H9 (cell line): Measurements from ENCODE around the gene TMEM132D. TPM values are rescaled to one million over a fixed set of nuclear protein-coding genes. Genes with fewer than 3 reads are reported as not detected.

Experiments
- DNase-seq: peaks from one replicate; pipeline ENCODE4 v3.0.0-alpha.2; 2017
- H2AFZ ChIP-seq: one replicate; pipeline ENCODE4 v1.6.1; 2013; ENCODE audit warnings: mild to moderate bottlenecking, low read length, control low read depth, moderate library complexity
- H2AK5ac ChIP-seq: 2 replicates; pipeline ENCODE4 v1.6.1; 2013; ENCODE audit warnings: low read length, control low read depth, mixed read lengths; ENCODE audit not compliant: insufficient read length
- H2BK120ac ChIP-seq: one replicate; pipeline ENCODE4 v1.6.1; 2013; ENCODE audit warnings: low read depth, mild to moderate bottlenecking, low read length, control low read depth, inconsistent platforms; ENCODE audit not compliant: poor library complexity, severe bottlenecking
- H2BK12ac ChIP-seq: 2 replicates; pipeline ENCODE4 v1.6.1; 2013; ENCODE audit warnings: low read length, control low read depth, mixed read lengths, low read depth; ENCODE audit not compliant: insufficient read length
- H2BK15ac ChIP-seq: 2 replicates; pipeline ENCODE4 v1.6.1; 2013; ENCODE audit warnings: low read depth, low read length, control low read depth
- H2BK20ac ChIP-seq: one replicate; pipeline ENCODE4 v1.6.1; 2013; ENCODE audit warnings: low read depth, mild to moderate bottlenecking, low read length, control low read depth, inconsistent platforms; ENCODE audit not compliant: poor library complexity, severe bottlenecking
- H2BK5ac ChIP-seq: 2 replicates; pipeline ENCODE4 v1.6.1; 2013; ENCODE audit warnings: low read length, control low read depth, mixed read lengths; ENCODE audit not compliant: insufficient read length
- H3K14ac ChIP-seq: 2 replicates; pipeline ENCODE4 v1.6.1; 2013; ENCODE audit warnings: low read length, control low read depth; ENCODE audit not compliant: insufficient read depth
- H3K18ac ChIP-seq: 2 replicates; pipeline ENCODE4 v1.6.1; 2013; ENCODE audit warnings: low read depth, mild to moderate bottlenecking, mixed read lengths, low read length, control low read depth; ENCODE audit not compliant: insufficient read length
- H3K23ac ChIP-seq: 2 replicates; pipeline ENCODE4 v1.6.1; 2013; ENCODE audit warnings: low read length, control low read depth, mixed read lengths, low read depth; ENCODE audit not compliant: insufficient read length
- H3K23me2 ChIP-seq: 2 replicates; pipeline ENCODE4 v1.6.1; 2013; ENCODE audit warnings: low read depth, mild to moderate bottlenecking, mixed read lengths, low read length, control low read depth; ENCODE audit not compliant: insufficient read length, poor library complexity, severe bottlenecking
- H3K27ac ChIP-seq: 2 replicates; pipeline ENCODE4 v1.5.1; 2013; ENCODE audit warnings: low read length, control low read depth, mixed read lengths, low read depth; ENCODE audit not compliant: insufficient read length
- H3K27me3 ChIP-seq: 2 replicates; pipeline ENCODE4 v1.6.1; 2013; ENCODE audit warnings: low read length, control low read depth, inconsistent platforms; ENCODE audit not compliant: insufficient read depth
- H3K4ac ChIP-seq: 2 replicates; pipeline ENCODE4 v1.6.1; 2013; ENCODE audit warnings: low read depth, mild to moderate bottlenecking, control low read depth, inconsistent platforms, low read length, moderate library complexity
- H3K4me1 ChIP-seq: 2 replicates; pipeline ENCODE4 v1.6.1; 2013; ENCODE audit warnings: low read length, control low read depth, inconsistent platforms; ENCODE audit not compliant: insufficient read depth
- H3K4me2 ChIP-seq: 2 replicates; pipeline ENCODE4 v1.6.1; 2013; ENCODE audit warnings: low read length, control low read depth, mixed read lengths; ENCODE audit not compliant: insufficient read length, insufficient read depth
- H3K56ac ChIP-seq: 2 replicates; pipeline ENCODE4 v1.6.1; 2013; ENCODE audit warnings: low read depth, mild to moderate bottlenecking, mixed read lengths, low read length, control low read depth; ENCODE audit not compliant: insufficient read length
- H3K79me1 ChIP-seq: 2 replicates; pipeline ENCODE4 v1.6.1; 2013; ENCODE audit warnings: low read depth, mild to moderate bottlenecking, moderate library complexity, low read length, control low read depth, inconsistent platforms; ENCODE audit not compliant: insufficient read depth, poor library complexity, severe bottlenecking
- H3K79me2 ChIP-seq: 2 replicates; pipeline ENCODE4 v1.6.1; 2013; ENCODE audit warnings: low read length, control low read depth, inconsistent platforms; ENCODE audit not compliant: insufficient read depth
- H3K9ac ChIP-seq: 2 replicates; pipeline ENCODE4 v1.6.1; 2013; ENCODE audit warnings: low read length, control low read depth, mixed read lengths; ENCODE audit not compliant: insufficient read length; ENCODE audit errors: extremely low read depth
- H3K9me3 ChIP-seq: one replicate; pipeline ENCODE4 v1.6.1; 2013; ENCODE audit warnings: low read depth, low read length, inconsistent platforms; ENCODE audit not compliant: control insufficient read depth
- H3T11ph ChIP-seq: one replicate; pipeline ENCODE4 v1.6.1; 2013; ENCODE audit warnings: mild to moderate bottlenecking, low read length, control low read depth, inconsistent platforms
- H4K20me1 ChIP-seq: one replicate; pipeline ENCODE4 v1.6.1; 2013; ENCODE audit not compliant: control insufficient read depth, insufficient read length, insufficient read depth
- H4K5ac ChIP-seq: 2 replicates; pipeline ENCODE4 v1.6.1; 2013; ENCODE audit warnings: low read depth, mild to moderate bottlenecking, mixed read lengths, low read length, control low read depth; ENCODE audit not compliant: insufficient read length
- H4K8ac ChIP-seq: replicated peaks from 2 replicates; pipeline ENCODE4 v1.6.1; 2013; ENCODE audit warnings: low read length, control low read depth, mixed read lengths, low read depth; ENCODE audit not compliant: insufficient read length
- H4K91ac ChIP-seq: 2 replicates; pipeline ENCODE4 v1.6.1; 2013; ENCODE audit warnings: low read depth, mild to moderate bottlenecking, moderate library complexity, mixed read lengths, low read length, control low read depth; ENCODE audit not compliant: insufficient read length
- H3K27ac Mint-ChIP-seq, 3 experiments: 2 replicates in 2 of 3; 3 replicates in 1 of 3; pipeline ENCODE4 v1.8.0; 2020 to 2021; ENCODE audit warnings: mixed read lengths in 3 of 3, mild to moderate bottlenecking in 1 of 3, moderate library complexity in 1 of 3
- H3K27me3 Mint-ChIP-seq: 2 replicates; pipeline ENCODE4 v1.8.0; 2021; ENCODE audit warnings: low read depth, mild to moderate bottlenecking, moderate library complexity, mixed read lengths
- H3K36me3 Mint-ChIP-seq, 3 experiments: 2 replicates in 2 of 3; 3 replicates in 1 of 3; pipeline ENCODE4 v1.8.0; 2020 to 2021; ENCODE audit warnings: low read depth in 3 of 3, mixed read lengths in 3 of 3; ENCODE audit not compliant: insufficient read depth in 1 of 3
- H3K4me1 Mint-ChIP-seq, 2 experiments: 2 replicates each; pipeline ENCODE4 v1.8.0; 2020; ENCODE audit warnings: mixed read lengths in 2 of 2
- H3K4me3 Mint-ChIP-seq, 2 experiments: 2 replicates in 1 of 2; 3 replicates in 1 of 2; pipeline ENCODE4 v1.8.0; 2020 to 2021; ENCODE audit warnings: mild to moderate bottlenecking in 2 of 2, mixed read lengths in 2 of 2, moderate library complexity in 1 of 2
- H3K9me3 Mint-ChIP-seq, 2 experiments: 2 replicates in 1 of 2; 3 replicates in 1 of 2; pipeline ENCODE4 v1.8.0; 2020; ENCODE audit warnings: mild to moderate bottlenecking in 2 of 2, mixed read lengths in 2 of 2, moderate library complexity in 1 of 2
- CTCF ChIP-seq: fragments of 200-600 bp; sonication (generic); conservative IDR thresholded peaks from 3 replicates; pipeline ENCODE4 v1.8.0; 2021; ENCODE audit warnings: antibody characterized with exemption, mild to moderate bottlenecking
- WGBS: extraction: QIAGEN DNeasy Blood & Tissue Kit; methylation state at CpG from one replicate; pipeline ENCODE4 v1.1.7; 2013; ENCODE audit warnings: missing lambda C conversion rate, low lambda C conversion rate, mixed read lengths; ENCODE audit not compliant: insufficient read length; ENCODE audit errors: extremely low coverage; 5-methylcytosine and 5-hydroxymethylcytosine counted together
- total RNA-seq: library from RNA; stranded (reverse); gene quantifications from 2 replicates; pipeline ENCODE4 v1.2.1, GENCODE V29; 2021

TMEM132D gene
- total RNA-seq, 1 experiment from 2014 or later: 6.1 TPM

DNA sequence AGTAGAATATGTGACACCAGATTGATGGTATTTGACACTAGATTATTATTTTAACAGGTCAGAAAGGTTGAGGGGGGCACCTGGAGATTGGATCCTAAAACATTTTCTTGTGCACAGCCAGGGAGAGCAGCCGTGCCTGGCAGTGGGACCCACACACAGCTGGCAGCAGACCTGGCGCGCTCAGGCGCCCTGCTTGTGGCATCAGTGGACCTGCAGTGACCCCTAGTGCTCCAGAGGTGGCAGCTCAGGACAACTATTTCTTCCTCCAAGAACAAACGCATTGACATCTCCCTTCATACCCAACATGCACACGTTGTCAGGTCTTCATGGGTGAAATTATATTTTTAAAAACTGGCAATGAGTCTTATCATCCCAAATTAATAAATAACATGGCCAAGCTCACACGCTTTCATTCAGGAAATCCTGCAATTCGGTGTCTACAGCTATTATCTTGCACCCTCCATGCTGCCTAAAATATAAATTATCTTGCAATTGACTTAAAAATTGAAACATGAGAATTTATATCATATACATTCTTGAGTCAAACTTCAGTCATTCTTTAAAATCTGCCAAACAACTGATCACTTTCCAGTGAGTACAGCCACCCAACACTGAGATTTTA lies 7.7 kb upstream of the TMEM132D start:
- WGBS: no CpG with 5 or more reads among the region's 8 CpGs
- peak; percentile 96 for TF ChIP-seq CTCF

More for the DNA sequence above, 7.7 kb upstream of the TMEM132D start:
- H3K4me1 Mint-ChIP-seq: peaks cover 7 to 8% of the 10 kb centered on the region in 2 experiments
- Histone ChIP-seq H4K20me1 (no peaks in the 10 kb centered on the region), H3K4me1 (no peaks in the 10 kb centered on the region; the same call in 1 of the 2 replicates), H2AK5ac (no peak overlapping the region), H3K23ac (no peak overlapping the region), H3K27me3 (no peaks in the 10 kb centered on the region; the same call in 1 of the 2 replicates), H3K23me2 (no peaks in the 10 kb centered on the region), H2BK120ac (no peak overlapping the region), H4K5ac (no peak overlapping the region), H3K4ac (no peak overlapping the region), H3K14ac (no peak overlapping the region), H3K79me1 (no peaks in the 10 kb centered on the region), H4K8ac (no peak overlapping the region), H2BK20ac (no peak overlapping the region), H3K9ac (no peak overlapping the region), H3K27ac (no peak overlapping the region), H3T11ph (no peak overlapping the region), H3K9me3 (no peaks in the 10 kb centered on the region), H2AFZ (no peak overlapping the region), H3K18ac (no peak overlapping the region), H3K56ac (no peak overlapping the region), H3K4me2 (no peak overlapping the region), H2BK12ac (no peak overlapping the region), H3K79me2 (no peaks in the 10 kb centered on the region), H4K91ac (no peak overlapping the region), H2BK5ac (no peak overlapping the region), H2BK15ac (no peak overlapping the region)
- DNase-seq: peak; percentile 85
- H3K4me3 Mint-ChIP-seq: no peak overlapping the region
- H3K9me3 Mint-ChIP-seq: peaks cover 0 to 3% of the 10 kb centered on the region in 2 experiments; a peak in 1 of 5 replicates
- H3K36me3 Mint-ChIP-seq: peaks cover 0 to 5% (median 4%) of the 10 kb centered on the region in 3 experiments; a peak in 3 of 7 replicates
- no peak overlapping the region for H3K27ac Mint-ChIP-seq
- peaks cover 52% of the 10 kb centered on the region for H3K27me3 Mint-ChIP-seq
